Fibroblast of skin of scalp (primary cell): Measurements from ENCODE around the gene RNASE4.
"Not testable (repeated sequence)": the region's sequence is repeated elsewhere in the genome, so short reads cannot be mapped to it uniquely, and the experiment has no call there.

ENCODE experiments used
- DNase-seq: peaks from one replicate; pipeline ENCODE4 v3.0.0-alpha.2; 2013

RNASE4 gene

DNA sequence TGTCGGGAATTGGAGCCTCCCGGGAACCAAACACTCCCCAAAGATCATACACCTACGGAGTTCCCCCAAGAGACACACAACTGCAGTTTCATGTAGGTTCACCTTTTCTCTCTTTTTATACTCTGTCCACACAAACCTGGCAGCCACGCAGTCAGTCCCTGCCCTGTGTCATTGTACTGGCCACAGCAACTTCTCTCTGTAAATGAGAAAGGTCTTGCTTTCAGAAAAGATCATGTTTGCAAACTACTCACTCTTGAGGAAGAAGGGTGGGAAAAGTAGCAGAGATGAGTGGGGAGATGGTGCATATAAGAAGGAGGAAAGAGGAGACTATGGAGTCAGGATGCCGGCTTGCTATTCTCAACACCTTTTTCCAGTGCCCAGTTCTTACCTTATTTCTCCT lies 14.6 kb downstream of the RNASE4 start:
- no peak for DNase-seq

GRCh38 chr14:20699931-20700330 lies 15.6 kb downstream of the RNASE4 start:
- DNase-seq = no peak

DNA sequence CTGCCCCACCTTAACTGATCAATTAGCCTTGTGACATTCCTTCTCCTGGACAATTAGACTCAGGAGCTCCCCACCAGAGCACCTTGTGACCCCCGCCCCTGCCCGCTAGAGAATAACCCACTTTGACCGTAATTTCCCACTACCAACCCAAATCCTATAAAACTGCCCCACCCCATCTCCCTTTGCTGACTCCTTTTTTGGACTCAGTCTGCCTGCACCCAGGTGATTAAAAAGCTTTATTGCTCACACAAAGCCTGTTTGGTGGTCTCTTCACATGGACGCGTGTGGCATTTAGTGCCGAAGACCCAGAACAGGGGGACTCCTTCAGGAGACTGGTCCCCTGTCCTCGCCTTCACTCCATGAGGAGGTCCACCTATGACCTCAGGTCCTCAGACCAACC lies 16.6 kb downstream of the RNASE4 start:
- DNase-seq = not testable (repeated sequence)

DNA sequence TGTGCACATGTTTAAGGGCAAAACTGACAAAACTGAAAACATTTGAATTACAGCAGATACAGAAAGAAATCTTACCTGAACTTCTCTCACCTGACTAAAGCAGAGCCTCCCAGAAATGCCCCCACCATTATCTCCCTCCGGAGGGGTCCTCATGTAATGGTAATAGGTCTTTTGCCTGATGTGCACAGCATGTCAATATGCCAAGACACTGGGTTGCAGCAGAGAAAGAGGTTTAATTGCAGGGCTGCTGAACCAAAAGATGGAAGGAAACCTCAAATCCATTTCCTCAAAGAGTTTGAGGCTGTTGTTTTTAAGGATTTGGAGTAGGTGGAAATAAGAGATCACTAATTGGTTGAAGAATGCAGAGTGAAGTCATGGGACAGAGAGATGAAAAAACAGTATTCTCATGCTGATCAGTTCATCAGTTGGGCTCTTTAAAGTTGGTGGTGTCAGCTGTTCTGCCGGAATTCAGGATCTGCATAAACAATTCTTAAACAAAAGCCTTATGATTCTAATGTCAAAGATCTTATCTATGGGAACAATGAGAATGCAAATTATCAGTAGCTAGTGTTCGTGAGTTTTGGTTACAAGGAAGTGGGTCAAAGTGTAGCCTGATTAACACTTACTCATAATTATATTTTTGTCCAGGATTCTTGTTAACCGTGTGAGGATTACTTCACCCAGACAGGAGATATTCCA lies 22.4 kb downstream of the RNASE4 start:
- no peak for DNase-seq

DNA sequence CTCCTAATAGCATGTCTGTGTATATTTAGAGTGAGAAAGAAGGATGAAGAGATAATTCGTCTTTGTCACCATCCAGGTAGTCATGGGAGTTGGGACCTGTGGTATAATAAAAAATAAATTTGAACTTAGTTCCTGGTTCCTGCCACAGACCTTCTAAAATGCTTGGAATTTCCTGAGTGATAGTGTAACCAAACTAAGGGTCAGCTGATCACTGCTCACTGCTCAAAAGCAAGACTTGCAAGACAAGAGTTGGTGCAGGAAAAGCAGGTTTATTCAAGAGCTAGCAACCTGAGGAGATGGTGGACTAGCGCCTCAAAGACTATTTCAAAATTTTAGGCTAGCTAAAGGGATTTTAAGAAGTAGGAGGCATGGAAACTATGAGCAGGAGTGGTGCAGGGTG lies 23.3 kb downstream of the RNASE4 start:
- DNase-seq = no peak

- no peak for DNase-seq
These were observed 26.9 kb downstream of the RNASE4 start for GRCh38 chr14:20711261-20711660.

DNA sequence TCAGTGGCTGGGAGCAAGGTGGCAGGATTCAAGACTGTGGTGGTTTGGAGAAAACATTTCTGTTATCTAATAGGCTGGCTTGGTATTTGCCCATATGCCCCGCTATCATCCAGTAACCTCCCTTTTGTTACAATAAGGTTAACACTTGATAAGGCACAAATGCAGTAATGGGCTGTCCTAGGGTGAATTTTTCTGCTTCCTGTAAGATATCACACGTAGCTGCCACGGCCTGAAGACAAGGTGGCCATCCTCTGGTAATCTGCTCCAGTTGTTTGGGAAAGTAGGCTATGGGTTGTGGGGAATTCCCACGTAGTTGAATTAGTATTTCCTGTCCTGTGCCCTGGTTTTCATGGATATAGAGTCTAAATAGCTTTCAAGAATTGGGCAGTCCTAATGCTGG lies 27.3 kb downstream of the RNASE4 start:
- DNase-seq = no peak

- no peak for DNase-seq
These were observed 28.5 kb downstream of the RNASE4 start for GRCh38 chr14:20712904-20713303.

DNA sequence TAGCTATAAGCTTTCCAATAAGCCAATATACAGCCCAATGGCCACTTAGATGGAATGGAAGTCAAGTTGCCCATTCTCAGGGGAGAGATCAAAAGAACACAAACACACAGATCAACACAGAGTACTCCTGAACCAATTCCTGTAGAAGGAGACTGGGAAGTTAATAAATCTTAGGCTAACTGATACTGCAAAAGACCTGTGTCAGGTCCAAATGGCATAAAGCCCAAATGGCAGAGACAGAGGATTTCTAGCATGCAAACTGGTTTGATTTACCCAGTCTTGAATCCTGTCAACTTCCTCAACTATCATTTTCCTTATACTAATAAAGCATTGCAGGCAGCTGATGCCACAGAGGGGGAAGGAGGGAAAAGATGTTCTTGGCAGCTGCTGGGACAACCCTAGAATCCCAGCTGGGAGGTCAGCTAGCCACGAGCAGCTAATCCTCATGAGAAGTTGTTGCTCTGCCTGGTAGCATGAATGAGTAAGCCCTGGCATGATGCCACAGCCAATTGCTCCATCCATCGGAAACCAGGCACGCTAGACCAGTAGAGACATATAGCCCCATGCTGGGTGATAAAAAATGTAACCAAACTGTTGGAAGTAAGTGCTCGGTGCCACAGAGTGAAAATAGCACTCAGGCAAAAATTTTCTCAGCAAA lies 30.4 kb downstream of the RNASE4 start:
- peak; percentile 77 for DNase-seq

DNA sequence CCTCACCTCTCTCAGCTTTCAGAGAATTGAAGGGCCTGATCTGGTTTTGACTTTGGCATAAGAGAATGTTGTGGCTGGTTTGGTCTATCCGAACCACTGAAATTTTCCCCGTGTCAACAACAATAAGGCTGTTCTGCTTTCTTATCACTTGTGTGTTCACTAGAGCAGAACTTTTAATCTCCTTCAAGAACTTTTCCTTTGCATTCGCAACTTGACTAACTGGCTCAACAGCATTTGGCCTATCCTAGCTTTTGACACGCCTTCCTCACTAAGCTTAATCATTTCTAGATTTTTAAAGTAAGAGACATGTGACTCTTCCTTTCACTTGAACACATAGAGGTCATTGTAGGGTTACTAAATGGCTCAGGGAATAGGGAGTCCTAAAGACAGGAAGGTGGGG lies 35.4 kb downstream of the RNASE4 start:
- no peak for DNase-seq

DNA sequence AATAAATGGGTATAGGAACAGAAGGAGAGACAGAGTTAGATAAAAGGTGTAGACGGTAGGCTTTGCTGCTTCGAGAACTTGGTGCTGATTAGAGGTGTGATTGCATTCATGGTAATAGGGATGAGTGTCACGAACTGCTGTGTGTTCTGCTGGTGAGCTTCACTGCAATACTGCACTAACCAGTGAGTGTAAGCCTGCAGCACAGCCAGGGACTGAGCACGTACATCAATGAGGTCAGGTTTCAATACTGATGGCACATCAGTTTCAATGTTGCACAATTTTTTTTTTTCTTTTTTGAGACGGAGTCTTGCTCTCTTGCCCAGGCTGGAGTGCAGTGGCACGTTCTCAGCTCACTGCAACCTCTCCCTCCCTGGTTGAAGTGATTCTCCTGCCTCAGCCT lies 36.4 kb downstream of the RNASE4 start:
- DNase-seq = no peak

DNA sequence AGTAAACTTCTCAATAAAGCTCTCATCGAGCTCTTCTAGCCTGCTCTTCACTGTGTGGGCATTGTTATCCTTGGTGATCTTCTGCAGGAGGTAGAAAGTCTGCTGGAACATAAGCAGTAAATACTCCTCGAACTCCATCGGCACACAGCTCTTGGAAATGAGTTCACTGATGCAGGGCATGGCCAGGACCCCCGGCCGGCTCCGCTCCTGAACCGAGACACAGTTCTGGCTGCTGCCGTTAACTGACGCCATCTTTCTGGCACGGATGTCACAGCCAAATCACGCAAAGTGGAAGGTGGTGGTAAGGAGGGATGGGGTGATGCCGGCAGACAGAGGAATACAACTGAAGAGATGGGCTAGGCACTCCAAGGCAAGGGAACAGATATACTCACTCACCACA lies 37.7 kb downstream of the RNASE4 start:
- DNase-seq = no peak

- DNase-seq = no peak
These were observed 39.1 kb downstream of the RNASE4 start for GRCh38 chr14:20723488-20723887.

GRCh38 chr14:20726121-20726520 lies 41.8 kb downstream of the RNASE4 start:
- DNase-seq = not testable (repeated sequence)

DNA sequence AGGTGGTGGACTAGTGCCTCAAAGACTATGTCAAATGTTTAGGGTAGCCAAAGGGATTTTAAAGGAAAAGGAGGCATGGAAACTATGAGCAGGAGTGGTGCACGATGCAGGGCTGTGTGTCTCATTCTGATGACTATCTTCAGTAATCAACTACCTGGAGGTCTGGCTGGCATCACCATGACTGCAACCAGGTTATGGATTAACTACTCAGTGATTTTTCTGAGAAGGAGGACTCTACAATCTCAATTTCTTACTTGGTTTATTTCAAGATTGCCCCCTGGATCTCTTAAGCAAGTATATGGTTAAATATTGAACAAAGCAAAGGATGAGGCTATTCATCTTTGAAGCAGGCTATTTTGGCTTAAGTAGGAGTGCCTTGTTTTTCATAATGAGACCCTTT lies 42.2 kb downstream of the RNASE4 start:
- no peak for DNase-seq

DNA sequence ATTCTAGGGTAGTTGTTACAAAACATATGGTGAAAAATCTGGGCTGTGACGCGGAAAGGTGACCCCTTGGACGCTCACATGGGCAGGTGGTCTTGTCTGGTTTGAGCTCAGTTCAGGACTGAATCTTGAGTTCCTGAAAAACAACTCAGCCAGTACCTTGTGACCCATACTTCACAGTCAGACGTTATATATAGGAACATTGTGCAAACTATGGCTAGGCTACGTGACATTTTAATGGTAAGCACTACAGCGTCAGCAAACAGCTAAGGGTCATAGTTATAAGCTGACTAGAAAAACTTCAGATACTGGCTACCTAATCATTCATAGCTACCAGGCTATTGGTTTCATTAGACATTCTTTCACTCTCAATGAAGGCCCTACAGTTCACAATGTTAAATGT lies 46.5 kb downstream of the RNASE4 start:
- no peak for DNase-seq

DNA sequence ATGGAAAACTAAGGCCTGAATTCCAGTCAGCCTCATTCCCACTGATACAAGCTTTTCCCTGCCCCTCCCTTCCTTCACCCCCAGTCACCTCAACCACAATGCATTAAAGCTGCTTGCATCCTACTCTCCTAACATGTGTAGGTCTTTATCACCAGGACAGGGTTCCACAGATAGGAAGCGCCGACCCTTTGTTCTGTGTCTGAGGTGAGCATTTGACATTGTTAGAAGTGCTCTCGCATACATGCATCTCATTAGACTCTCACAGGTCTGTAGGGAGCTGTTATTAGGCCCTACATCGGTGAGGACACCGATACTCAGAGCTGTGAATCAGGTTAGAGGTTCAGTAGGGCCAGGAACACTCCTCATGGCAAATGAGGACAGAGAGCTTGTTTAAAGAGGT lies 48.1 kb downstream of the RNASE4 start:
- no peak for DNase-seq

GRCh38 chr14:20732979-20733635 lies 48.7 kb downstream of the RNASE4 start:
- no peak for DNase-seq

- DNase-seq = no peak
These were observed 49.5 kb downstream of the RNASE4 start for GRCh38 chr14:20733684-20734429.

- no peak for DNase-seq
These were observed 50.1 kb downstream of the RNASE4 start for GRCh38 chr14:20734430-20734806.

- DNase-seq = not testable (repeated sequence)
These were observed 53.9 kb downstream of the RNASE4 start for GRCh38 chr14:20738292-20738691.

GRCh38 chr14:20742132-20742531 lies 57.8 kb downstream of the RNASE4 start:
- no peak for DNase-seq

DNA sequence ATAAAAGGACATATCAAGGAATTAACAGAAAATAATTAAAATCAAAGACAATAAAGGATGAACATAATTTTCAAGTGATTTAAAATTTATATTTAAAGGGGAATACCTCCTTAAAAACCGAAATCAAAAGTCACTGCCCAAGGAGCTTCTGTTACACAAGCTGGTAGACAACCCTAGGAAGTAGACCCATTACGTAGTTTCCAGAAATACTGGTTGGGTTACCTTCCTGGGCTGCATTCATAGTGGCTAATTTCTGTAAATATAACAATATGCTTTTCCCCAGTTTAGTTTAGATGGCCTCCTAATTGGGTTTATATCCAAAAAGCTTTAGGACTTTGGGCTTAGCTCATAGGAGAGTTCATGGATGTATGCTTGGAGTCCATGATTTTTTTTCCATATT lies 59.2 kb downstream of the RNASE4 start:
- DNase-seq = no peak
